GM18861 (cell line): ENCODE data around the gene AQP12A.

Source experiments
- ATAC-seq: cut with Tn5 transposase; IDR thresholded peaks from one replicate; pipeline ENCODE4 v1.9.1; 2021; ENCODE audit not compliant: unreplicated experiment

AQP12A gene

DNA sequence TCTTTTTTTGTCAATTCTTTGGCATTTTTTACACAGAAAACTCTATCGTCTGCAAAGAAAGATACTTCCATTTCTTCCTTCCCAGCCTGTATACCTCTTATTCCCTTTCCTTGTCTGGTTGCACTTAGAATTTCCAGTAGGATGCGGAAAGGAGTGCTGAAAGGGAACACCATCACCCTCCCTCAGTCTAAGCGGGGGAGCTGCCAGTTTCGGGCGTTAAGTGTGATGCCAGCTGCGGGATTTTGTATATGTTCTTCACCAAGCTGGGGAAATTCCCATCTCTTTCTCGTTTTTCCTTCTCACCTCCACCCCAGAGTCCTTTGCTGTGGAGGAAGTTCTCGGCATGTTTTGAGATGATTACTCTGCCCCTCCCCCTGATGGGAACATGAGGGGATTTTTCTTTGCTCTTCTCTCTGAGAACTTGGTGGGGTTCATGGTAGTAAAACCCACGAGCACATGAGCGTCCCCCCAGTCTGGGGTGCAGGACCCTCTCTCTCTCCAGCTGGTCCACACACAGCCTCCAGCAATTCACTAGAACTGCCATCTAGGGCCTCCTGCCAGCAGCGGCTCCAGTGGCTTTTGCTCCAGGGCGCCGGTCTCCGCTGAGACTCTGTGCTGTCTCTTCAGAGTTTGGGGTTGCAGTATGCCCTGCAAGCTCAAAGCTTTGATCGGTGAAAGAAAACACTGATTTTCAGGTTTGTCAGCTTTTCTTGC lies 15.5 kb downstream of the AQP12A start:
- ATAC-seq = no peak

DNA sequence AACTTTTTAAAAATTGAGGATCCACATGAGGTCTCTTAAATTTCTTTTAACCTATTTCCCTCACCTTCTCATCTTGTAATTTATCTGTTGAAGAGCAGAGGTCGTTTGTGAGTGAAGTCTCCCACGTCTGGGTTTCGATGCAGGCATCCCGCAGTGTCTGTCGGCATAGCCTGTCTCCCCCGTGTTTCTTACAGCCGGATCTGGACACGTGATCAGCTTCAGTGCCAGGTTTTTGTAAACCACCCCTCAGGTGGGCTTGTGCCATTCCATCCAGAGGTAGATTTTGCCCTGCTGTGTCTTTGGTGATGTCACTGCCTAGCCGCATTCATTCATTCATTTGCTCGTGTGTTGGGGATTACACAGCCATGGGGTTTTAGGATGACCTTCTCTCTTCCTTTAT lies 16.2 kb downstream of the AQP12A start:
- ATAC-seq = no peak

DNA sequence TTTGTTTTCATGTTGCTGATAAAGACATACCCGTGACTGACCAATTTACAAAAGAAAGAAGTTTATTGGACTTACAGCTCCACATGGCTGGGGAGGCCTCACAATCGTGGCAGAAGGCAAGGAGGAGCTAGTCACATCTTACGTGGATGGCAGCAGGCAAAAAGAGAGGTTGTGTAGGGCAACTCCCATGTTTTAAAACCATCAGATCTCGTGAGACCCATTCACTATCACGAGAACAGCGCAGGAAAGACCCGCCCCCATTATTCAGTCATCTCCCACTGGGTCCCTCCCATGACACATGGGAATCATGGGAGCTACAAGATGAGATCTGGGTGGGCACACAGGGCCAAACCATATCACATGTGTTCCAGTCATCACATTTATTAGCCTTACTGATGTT lies 16.8 kb downstream of the AQP12A start:
- ATAC-seq = no peak

DNA sequence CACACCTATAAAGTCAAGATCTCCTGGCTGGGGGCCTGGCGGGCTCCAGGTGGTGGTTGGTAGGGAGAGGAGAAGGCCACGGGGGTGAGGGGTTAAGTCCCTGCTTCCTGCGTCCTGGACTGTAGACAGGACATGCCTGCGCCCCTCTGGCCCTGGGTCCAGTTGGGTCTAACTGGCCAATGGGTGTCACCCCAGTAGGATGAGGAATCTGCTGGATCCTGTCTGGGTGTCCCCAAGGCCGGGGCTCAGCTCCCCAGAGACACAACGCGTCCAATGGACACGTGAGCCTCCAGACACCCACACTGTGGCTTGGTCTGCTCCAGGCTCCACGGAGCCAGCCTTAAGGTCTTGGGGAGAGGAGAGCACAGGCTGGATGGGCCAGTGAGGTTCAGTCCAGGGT lies 19.6 kb downstream of the AQP12A start:
- no peak for ATAC-seq

DNA sequence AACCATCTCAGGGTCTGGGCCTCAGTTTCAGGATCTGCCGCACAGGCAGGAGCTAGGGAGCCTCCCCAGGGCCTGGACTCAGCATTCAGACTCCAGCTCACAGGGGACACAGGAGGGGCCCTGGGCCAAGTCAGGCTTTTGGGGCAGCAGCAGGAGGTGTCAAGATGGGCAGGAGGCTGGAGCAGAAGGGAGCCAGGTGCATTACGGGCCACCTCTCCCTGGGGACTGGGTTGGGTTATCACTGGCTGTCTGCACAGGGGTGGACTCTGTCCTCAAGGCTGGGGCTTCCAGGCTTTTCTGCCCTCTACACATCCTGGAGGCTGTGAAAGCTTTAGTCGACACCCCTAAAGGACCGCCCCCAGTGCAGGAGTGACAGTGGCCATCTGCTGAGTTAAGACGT lies 20.0 kb downstream of the AQP12A start:
- ATAC-seq = no peak

DNA sequence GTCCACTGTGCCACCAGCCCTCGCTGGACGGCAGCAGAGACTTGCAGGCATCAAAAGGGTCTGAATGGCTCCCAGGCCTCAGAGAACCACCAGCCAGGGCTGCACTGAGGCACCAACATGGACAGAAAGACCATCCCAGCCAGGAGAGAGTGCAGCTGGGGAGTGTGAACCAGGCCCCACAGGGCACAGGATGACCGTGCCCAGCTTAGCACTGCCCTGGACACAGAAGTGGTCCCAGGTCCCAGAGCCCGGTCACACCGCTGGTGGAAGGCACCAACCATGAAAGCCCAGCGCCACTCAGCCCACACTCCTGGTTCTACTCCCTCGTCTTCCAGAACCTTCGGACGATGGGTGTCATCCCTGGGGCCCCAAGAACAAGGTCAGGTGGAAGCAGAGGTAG lies 20.5 kb downstream of the AQP12A start:
- ATAC-seq = no peak

DNA sequence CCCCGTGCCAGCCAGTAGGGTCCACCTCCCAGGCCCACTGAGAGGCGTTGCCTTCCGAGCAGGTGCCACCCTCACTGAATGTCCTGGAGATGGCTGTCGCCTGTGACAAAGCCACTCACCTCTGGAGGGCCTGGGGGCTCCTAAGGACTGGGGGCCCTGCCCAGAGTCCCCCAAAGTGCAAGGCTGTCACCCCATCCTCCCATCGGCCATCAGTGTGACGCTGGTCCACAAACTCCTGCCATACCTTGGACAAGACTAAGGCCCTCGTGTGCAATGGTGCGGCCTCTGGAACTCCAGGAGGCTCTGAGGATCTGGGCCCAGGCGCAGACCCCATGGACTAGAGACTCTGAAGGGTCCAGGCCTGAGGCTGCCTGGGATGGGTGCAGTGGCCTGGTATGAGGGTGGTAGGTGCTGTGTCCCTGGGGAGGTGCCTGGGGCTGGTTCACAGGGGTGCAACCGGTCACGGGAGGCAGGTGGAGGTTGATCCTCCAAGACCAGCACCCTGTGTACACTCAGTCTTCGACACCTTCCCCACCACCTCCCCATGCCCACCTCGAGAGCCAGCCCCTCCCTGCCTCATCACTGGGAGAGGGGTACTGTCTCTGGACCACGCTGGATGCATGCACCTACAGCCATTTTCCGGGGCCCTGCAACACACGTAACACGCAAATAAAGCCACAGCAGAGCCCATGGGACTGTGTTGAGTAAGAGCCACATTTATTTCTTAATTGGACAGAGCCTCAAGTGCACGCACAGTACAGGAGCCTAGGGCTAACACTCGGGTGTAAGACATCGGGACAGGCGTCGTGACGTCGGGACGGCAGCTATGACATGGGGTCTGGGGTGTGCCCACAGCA lies 21.6 kb downstream of the AQP12A start:
- ATAC-seq = no peak

DNA sequence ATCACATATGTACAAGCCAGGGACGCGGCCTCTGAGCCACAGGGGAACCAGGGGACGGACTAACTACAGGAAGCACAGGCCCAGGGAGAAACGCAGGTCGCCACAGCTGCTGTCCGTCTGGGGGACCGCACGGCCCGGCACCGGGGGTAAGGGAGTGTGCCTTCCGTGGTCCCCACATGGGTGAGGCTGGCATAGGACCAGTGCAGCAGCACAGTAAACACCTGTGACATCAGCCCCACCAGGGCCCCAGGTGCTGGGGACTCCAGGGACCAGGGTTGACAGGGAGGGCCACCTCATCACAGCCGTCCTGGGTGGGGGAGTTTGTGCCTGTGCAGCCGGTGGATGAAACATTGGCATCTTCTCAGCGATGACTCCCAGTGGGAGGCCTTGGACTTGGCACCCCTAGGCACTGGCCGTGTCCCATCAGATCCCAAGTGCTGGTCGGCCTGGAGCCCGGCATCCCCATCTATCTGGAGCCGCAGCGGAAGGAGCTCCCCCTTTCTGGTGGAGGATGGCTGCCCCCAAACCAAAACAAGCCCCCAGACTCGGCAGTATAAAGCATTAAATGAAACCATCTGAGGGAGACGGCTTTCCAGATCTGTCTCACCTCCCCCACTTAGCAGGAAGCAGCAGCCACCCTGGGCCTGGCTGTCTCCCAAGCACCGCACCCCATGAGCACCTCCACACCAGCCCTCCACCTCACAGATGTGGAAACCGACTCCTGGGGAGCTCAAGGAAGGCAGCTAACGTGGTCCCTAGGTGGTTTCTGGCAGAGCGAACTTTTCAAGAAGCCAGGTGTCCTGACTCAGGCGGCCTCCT lies 22.5 kb downstream of the AQP12A start:
- ATAC-seq = no peak

DNA sequence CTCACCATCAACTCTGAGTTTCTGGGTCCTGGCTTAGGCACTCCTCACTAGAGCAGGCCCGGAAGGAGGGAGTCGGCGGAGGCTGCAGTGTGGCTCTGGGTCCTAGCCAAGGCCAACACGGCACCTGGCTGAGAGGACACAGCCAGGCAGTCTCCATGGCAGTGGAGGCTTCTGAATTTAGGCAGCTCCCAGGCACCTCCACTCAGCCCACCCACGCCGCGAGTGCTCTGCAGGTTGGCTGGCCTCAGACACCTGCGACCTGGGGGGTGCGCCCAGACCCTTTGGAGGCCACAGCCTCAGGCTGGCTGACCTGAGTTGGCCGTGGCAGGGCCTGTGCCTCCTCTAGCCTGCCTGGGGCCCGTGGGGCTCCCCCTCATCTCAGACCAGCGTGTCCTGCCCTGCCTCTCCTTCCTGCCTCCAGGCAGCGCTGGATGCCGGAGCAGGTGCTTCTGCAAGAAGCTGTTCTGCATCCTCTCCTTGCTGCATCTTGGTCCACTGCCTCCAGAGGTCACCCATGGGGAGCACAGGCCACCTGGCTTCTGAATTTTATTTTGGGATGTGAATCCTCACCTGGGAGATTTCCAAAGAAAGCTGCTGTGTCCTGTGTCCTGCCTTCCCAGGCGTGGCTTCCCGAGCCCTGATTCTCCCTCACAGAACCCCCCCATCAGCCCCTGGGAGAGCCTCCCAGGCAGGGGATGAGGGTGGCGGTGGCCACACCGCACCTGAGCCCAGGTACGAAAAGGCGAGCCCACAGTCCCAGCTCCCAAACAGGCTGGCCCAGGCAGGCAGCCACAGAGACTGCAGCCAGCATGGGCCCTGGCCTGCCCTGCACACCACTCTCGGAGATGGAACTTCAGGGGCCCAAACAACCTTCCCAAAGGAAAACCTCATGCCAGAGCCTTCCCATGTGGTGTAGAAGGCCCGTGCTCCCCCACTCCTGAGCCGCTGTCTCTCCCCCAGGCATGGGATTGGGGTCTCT lies 23.4 kb downstream of the AQP12A start:
- ATAC-seq = no peak

DNA sequence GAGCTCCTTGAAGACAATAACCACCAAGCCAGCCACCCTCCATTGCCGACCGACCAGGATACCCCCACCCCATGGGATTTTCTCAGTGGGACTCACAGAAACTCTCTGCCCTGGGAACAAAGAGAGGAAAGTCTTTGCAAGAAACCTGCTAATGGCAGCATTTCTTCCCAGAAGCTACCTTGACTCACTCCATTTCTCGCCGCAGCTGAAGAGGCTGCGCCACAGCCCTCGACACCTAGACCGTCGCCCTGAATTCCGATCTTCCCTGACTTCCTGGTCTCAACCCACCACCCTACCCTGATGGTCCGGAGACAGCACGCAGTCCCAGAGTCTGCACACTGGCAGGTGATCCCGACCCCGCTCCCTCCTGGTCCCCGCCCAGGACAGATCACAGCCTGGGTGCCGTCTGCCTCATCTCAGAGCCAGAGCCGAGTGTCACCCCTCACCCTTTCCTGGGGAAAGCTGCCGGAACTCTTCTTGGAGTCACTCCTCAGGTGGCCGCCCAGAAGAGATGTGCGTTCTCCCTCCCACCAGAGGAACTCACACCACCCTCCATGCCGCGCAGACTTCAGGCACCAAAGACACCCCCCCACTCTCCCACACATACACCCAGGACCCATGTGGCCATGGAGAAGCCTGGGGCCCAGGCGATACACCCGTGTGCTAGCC lies 24.6 kb downstream of the AQP12A start:
- no peak for ATAC-seq

DNA sequence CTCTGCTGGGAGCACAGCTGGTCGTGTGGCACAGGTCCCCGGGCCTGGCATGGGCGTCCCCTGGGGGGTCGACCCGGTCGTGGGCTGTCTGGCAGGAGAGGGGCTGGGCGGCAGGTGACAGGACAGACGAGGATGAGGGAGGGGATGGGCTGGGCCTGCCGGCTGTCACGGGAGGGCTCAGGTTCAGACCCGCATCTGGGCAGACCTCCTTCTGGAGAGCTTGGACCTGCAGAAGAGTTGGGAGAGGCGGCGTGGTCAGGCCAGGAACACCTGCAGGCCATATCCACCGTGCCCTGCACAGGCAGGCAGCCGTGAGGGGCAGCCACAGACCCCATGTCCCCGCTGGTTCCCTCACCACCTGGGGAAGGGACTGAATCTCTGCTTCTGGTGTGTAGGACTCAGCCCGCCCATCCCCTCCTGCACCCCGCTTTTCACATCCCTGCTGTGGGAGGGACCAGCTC lies 25.5 kb downstream of the AQP12A start:
- ATAC-seq = no peak

DNA sequence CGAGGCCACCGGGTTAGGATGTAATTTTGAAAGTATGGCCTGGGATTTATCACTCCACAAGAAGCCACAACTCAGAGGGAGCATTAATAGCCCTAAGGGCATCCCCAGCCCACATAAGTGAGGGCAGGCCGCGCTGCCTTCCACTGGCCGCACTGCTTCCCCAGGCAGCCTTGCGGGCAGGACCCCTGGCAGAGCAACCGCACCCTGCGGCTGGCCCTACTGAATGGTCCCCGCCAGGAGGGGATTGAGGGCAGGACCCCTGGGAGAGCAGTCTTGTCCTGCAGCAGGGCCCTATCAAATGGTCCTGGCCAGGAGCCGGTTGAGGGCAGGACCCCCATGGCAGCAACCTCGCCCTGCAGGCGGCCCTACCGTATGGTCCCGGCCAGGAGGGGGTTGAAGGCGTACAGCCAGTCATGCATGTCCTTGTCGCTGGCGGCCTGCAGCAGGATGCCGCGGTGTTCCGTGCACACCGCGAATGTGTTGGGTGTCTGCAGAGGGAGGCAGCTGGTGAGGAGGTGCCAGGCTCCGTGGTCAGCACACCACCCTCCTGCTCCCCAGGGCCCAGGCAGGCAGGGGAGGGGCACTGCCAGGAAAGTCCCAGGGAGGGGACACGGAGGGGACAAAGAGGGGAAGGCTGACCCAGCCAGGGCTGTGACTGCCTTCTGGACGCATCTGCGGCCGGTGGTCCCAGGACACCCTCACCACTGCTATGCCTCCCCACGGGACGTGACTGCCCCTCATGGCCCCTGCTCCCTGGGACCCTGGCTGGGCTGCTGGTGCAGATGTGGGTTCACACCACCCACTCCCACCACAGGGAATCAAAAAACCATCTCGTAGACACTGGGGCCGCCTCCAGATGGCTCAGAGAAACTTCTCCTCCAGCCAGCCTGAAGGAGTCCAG lies 26.3 kb downstream of the AQP12A start:
- no peak for ATAC-seq

DNA sequence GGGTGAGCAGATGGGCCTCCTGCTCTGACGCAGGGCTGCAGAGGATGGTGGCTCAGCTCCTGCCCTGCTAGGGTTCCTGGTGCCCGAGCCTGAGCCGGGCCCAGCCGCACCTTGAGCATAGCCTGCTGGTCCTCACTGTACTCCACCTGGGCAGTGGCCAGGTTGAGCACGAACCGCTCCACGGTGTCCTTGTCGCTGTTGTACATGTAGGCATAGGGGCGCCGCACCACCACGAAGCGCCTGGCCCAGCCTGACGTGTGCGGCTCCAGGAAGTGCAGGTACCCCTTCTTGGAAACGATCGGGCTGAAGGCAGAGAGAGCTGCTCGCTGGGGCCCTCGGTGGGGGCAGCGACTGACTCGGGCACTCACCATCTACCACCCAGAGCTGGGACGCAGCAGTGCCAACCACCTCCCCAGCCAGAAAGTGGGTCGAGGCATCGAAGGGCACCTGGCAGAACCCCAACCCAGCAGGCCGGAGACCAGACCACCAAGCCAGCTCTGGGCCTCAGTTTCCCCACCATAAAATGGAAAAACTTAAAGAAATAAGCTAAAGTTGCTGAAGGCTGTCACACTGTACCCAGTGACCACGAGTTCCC lies 27.3 kb downstream of the AQP12A start:
- no peak for ATAC-seq

DNA sequence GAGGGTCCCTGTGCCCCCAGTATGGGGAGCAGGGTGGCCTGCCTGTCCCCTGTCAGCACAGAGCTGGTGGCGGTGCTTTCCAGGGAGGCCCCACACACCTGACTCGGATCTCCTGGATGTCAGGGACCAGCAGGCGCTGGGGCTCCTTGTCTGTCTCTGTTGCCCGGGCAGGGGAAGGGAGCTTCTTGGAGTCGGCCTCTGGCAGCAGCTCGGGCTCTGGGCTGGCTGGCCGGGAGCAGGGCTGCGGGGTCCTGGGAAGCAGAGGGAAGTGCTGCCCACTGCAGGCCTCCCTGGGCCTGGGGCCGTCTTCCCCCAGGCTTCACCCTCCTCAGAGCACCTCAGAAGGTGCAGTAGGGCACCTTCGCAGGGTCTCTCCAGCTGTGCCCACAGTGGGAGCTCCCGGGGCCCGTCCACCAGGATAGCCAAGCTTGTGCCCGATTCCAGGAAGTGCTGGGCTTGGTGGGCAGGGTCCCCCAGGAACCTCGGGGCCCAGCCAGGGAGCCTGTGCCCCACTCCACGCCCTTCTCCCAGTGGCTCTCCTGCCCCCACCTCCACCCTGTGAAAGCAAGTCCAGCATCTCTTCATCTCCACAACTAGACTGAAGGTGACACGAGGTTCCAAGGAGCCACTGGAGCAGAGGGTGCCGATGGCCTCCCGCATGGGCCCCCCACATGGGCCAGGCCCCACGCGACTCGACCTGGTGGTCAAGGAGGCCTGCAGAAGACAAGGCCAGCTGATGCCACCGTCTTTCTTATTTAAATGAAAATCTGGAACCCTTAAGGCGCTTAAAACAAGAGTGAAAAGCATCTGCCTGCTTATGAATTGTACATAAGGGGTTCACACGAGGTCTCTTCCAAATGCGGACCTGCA lies 28.2 kb downstream of the AQP12A start:
- no peak for ATAC-seq

DNA sequence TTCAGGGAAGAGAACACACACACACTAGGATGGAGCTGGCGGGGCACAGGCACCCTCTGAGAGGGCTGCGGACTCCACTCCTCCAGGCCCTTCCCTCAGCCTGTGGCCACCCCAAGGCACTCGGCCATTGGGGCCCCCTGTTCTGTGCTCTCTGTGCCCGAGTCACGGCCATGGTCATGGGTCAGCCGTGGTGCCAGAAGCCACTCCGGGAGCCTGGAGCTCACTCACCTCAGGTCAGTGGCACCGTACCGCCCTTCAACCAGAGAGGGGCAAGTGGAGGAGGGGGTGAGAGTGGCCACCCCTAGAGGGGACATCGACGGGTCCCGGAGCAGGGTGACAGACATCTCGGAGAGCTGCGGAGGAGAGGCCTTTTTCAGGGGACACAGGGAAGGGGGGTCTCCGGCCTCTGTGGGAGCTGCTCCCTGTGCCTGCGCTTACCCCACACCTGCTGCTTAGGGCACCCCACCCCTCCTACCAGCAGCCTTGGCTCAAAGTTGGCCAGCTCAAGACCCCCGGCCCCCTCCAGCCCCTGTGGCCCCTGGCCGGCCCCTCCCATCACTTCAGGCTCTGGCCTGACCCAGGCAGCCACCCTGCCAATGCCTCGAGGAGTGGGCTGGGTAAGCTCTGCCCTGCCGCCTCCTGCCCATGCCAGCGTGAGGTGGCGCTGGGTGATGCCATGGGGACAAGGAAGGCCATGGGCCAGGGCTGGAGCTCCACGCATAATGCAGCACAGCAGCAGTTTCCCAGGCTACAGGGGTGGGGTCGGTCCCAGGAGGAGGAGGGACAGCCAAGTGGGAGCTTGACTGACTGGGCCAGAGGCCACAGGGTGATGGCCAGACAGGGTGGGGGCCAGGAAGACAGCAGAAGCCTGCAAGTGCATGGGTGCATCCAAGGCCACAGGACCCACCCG lies 29.3 kb downstream of the AQP12A start:
- no peak for ATAC-seq

DNA sequence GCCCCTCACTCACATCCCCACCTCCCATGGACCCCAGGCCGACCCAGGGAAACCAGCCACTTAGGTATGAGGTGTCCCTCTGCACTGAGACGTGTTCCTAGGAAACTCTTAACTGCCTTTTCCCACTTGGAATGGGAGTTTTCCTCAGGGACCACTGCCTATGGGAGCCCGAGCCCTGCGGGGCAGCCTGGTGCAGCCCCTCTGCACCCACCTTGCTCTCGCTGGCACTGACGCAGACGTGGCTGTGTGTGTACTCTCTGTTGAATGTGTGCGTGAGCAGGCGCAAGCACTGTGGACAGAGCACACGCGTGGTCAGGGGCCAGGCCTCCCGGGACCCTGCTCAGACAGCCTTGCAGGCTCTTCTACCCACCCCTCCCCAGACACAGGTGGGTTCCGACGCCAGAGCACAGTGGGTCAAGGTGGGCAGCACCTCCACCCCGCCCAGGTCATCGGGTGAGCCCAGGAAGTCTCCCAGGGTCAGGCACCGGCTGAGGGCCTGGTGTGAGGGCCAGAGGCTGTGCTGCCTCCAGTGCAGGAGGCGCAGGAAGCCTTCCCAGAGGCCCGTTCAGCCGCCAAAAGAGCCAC lies 30.0 kb downstream of the AQP12A start:
- ATAC-seq = no peak
